COLO668 (cell line): ENCODE measurements around the gene SAPCD2.

Experiments
- DNase-seq: peaks from one replicate; lab custom pipeline; 2025; ENCODE audit not compliant: unreplicated experiment; lab: John Stamatoyannopoulos, UW

The SAPCD2 gene

GRCh38 chr9:137107312-137107921, 37.1 kb upstream of the SAPCD2 start:
- DNase-seq = no peak

- no peak for DNase-seq
Observed at GRCh38 chr9:137106662-137107250, 36.4 kb upstream of the SAPCD2 start.

- DNase-seq = no peak
Observed at GRCh38 chr9:137105814-137106661, 35.7 kb upstream of the SAPCD2 start.

- DNase-seq = no peak
Observed at GRCh38 chr9:137103206-137103999, 33.0 kb upstream of the SAPCD2 start.

GRCh38 chr9:137099231-137099630, 28.9 kb upstream of the SAPCD2 start:
- DNase-seq = no peak

- no peak for DNase-seq
Observed at GRCh38 chr9:137097761-137098462, 27.6 kb upstream of the SAPCD2 start.

- no peak for DNase-seq
Observed at GRCh38 chr9:137096785-137097546, 26.6 kb upstream of the SAPCD2 start.

- DNase-seq = no peak
Observed at GRCh38 chr9:137095664-137096517, 25.5 kb upstream of the SAPCD2 start.

- no peak for DNase-seq
Observed at GRCh38 chr9:137089232-137089947, 19.0 kb upstream of the SAPCD2 start.

- no peak for DNase-seq
Observed at GRCh38 chr9:137088121-137088520, 17.8 kb upstream of the SAPCD2 start.

- no peak for DNase-seq
Observed at GRCh38 chr9:137087409-137087925, 17.1 kb upstream of the SAPCD2 start.

- peak; percentile 99 for DNase-seq
Observed at GRCh38 chr9:137086531-137087408, 16.4 kb upstream of the SAPCD2 start, which contains the start of gene MAN1B1. Gene MAN1B1, plus strand, starts transcription at chr9:137086985. Its CDS starts 15 bp downstream, at chr9:137087000.

- DNase-seq = peak; percentile 59
Observed at GRCh38 chr9:137085920-137086530, 15.7 kb upstream of the SAPCD2 start.

- no peak for DNase-seq
Observed at GRCh38 chr9:137084526-137084925, 14.2 kb upstream of the SAPCD2 start.

GRCh38 chr9:137083394-137084004, 13.1 kb upstream of the SAPCD2 start:
- DNase-seq = peak; percentile 65

- no peak for DNase-seq
Observed at GRCh38 chr9:137082925-137083290, 12.6 kb upstream of the SAPCD2 start.
